Epithelial cell of esophagus (primary cell): ENCODE results near the gene JARID2.

Source experiments
- DNase-seq: peaks from one replicate; pipeline ENCODE4 v3.0.0; 2010; ENCODE audit warnings: low read depth
- H3K4me3 ChIP-seq: 2 replicates; pipeline ENCODE4 v1.5.1; 2011; ENCODE audit warnings: mild to moderate bottlenecking, low read length, control low read depth
- CTCF ChIP-seq: IDR thresholded peaks from 2 replicates; pipeline ENCODE4 v1.5.1; 2011; ENCODE audit warnings: low read depth, mild to moderate bottlenecking, low read length, control low read depth, inconsistent platforms; ENCODE audit not compliant: insufficient read depth; ENCODE audit errors: missing control alignments

The JARID2 gene

GRCh38 chr6:15523679-15524630 is 278.1 kb downstream of the JARID2 start:
- no peak for DNase-seq
- no peak for TF ChIP-seq CTCF
- no peak overlapping the region for H3K4me3 ChIP-seq

- DNase-seq, result no peak
- no peak for TF ChIP-seq CTCF
- no peak overlapping the region for H3K4me3 ChIP-seq
These were observed 279.1 kb downstream of the JARID2 start for GRCh38 chr6:15524861-15525401.

- H3K4me3 ChIP-seq, result no peak overlapping the region
- TF ChIP-seq CTCF, result no peak
- no peak for DNase-seq
These were observed 280.4 kb downstream of the JARID2 start for GRCh38 chr6:15526212-15526701.

GRCh38 chr6:15527838-15528617 is 282.2 kb downstream of the JARID2 start:
- DNase-seq, result peak; percentile 43
- H3K4me3 ChIP-seq, result no peak overlapping the region

GRCh38 chr6:15528870-15529269 is 283.0 kb downstream of the JARID2 start:
- DNase-seq, result no peak
- TF ChIP-seq CTCF, result no peak
- no peak overlapping the region for H3K4me3 ChIP-seq

More at GRCh38 chr6:15527838-15528617, 282.2 kb downstream of the JARID2 start:
- TF ChIP-seq CTCF, result no peak

- no peak for DNase-seq
- no peak for TF ChIP-seq CTCF
- no peak overlapping the region for H3K4me3 ChIP-seq
These were observed 284.5 kb downstream of the JARID2 start for GRCh38 chr6:15530411-15530810.
